RWPE1 (cell line): Measurements from ENCODE around the gene LRRC52.

Experiments
- CTCF ChIA-PET: fragments of 350-600 bp; sonication (Branson Sonifier 250); formaldehyde crosslinking; extraction: SDS; loops from one replicate; lab custom pipeline; 2021; lab: Yijun Ruan, JAX
- POLR2A ChIA-PET: fragments of 400-600 bp; formaldehyde crosslinking; extraction: SDS; loops from one replicate; lab custom pipeline; 2020; ENCODE audit warnings: antibody characterized with exemption; ENCODE audit not compliant: low non-redundant PET; lab: Yijun Ruan, JAX
- DNase-seq: peaks from one replicate; pipeline ENCODE4 v3.0.0; 2012; ENCODE audit warnings: low spot score
- H3K27ac ChIP-seq: fragments of 450-650 bp; 2 replicates; pipeline ENCODE4 v1.5.1; 2017
- TF ChIP-seq, protein P1 (sequence below): fragments of 450-650 bp; conservative IDR thresholded peaks from 2 replicates; pipeline ENCODE4 v1.5.1; 2017; ENCODE audit warnings: low read depth, mild to moderate bottlenecking

Gene LRRC52

DNA sequence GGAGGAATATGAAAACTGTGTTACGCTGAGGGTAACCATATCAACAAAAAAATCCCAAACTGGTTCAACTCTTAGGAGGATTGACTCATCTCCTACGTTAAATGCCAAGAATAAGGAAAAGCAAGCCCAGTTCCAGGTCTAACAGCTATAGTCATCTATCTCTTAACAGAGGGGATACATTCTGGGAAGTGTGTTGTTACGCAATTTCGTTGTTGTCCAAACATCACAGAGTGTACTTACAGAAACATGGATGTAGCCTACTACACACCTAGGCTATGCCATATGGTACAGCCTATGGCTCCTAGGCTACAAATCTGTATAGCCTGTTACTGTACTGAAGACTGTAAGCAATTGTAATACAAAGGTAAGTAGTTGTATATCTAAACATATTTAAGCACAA, 23.2 kb upstream of the LRRC52 start:
- ChIA-PET POLR2A (no interaction called here), CTCF (no interaction called here)
- TF ChIP-seq, protein P1, sequence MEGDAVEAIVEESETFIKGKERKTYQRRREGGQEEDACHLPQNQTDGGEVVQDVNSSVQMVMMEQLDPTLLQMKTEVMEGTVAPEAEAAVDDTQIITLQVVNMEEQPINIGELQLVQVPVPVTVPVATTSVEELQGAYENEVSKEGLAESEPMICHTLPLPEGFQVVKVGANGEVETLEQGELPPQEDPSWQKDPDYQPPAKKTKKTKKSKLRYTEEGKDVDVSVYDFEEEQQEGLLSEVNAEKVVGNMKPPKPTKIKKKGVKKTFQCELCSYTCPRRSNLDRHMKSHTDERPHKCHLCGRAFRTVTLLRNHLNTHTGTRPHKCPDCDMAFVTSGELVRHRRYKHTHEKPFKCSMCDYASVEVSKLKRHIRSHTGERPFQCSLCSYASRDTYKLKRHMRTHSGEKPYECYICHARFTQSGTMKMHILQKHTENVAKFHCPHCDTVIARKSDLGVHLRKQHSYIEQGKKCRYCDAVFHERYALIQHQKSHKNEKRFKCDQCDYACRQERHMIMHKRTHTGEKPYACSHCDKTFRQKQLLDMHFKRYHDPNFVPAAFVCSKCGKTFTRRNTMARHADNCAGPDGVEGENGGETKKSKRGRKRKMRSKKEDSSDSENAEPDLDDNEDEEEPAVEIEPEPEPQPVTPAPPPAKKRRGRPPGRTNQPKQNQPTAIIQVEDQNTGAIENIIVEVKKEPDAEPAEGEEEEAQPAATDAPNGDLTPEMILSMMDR: no peak
- no peak for DNase-seq
- H3K27ac ChIP-seq: no peak overlapping the region

DNA sequence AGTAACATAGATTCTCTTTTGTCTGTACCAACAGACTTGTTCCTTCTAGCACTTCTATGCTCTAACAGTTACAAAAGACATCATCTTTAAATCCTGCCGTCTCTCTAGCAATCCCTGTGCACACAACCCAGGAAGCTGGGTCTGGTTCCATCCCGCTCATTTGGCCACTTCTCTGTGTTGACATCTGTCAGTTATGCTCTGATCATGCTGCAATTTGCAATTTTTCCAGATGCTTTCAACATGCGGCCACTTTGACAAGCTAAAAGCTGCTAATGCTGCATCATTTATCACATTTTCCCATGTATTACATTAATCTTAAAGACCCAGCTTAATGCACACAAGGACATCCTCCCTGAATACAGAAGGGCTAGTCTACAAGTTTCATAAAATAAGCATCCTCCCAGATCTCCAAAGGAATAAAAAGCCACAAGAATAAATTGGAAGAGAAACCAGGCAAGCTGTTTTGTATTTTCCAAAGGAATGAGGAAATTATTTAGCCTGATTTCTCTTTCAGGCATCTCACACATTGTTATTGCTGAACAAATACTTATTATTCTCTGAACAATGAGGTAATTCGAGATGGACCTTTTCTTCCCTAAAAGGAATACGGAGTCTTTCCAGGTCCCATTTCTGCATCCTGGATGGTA, 19.0 kb upstream of the LRRC52 start:
- no peak overlapping the region for H3K27ac ChIP-seq
- TF ChIP-seq, protein P1: no peak
- no peak for DNase-seq
- ChIA-PET POLR2A (no interaction called here), CTCF (no interaction called here)

DNA sequence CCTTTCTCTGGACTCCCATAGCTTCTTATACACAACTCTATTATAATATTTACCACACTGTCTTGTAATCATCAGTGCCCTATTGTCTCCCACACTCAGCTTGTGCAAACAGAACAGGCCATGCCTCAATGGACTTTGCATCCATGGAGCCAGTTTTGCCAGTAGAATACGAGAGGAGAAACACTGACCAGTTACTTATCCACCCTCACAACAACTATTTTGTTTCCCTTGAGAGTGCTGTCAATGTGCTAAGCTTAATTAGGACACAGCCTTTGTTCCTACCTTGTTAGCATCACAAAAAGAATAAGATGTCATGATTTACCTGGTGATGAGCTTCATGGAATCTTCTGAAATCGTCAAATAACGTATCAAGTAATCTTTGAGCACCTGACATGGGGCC, 18.1 kb upstream of the LRRC52 start:
- TF ChIP-seq, protein P1: no peak
- DNase-seq: no peak
- ChIA-PET CTCF (no interaction called here), POLR2A (no interaction called here)
- H3K27ac ChIP-seq: no peak overlapping the region

DNA sequence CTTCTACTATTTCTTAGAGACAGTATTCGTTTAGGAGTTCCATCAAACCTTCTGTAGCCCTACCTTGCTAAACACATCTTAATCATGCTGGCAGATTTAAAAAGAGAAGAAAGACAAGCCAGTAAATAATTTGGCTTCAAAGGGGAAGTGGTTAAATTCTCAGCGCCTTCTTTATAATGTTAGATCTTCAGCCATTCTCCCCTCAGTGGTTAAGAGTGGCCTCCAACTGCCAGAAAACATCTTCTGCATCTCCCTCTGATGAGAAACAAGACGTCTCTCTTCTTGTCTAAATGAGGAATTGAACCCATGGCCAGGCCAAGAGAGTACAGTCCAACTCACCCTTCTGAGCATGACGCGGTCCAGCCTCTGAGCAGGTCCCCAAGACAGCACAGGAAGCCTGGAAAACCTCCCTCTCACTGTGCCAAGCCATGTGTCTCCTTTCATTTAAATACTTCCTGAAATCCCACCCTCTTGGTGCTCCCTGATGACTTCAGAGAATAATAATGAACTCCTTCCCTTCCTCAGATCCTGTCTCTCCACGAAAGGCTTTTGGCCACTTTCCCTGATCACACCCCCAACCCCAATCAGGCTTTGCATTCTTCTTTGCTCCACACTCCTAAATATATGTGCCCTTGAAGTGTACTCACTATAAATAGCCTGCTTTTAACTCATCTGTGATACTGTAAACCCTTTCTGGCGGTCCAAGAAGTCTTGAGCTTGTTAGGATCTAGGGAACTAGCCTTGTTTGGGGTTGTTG, 16.4 kb upstream of the LRRC52 start:
- ChIA-PET CTCF (no interaction called here), POLR2A (no interaction called here)
- no peak overlapping the region for H3K27ac ChIP-seq
- TF ChIP-seq, protein P1: no peak
- no peak for DNase-seq

DNA sequence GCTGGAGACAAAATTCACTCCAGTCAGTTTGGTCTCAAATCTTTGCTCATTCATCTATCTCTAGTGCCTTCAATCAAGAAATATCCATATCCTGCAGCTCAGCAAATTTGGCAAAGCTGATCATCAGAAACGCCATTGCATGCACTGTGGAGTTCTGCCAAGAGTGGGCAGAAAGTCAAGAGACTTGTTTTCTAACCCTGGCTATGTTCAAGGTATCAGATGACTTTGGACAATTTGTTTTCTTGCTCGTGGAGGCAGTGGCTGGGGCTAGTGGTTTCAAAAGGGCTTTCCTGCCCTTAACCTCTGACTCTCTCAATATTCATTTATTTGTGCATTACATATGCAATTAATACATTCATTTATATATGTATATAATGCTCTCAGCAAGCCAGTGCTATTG, 12.8 kb upstream of the LRRC52 start:
- TF ChIP-seq, protein P1: no peak
- no peak overlapping the region for H3K27ac ChIP-seq
- DNase-seq: no peak
- POLR2A ChIA-PET: no interaction called here
- CTCF ChIA-PET: no interaction called here

DNA sequence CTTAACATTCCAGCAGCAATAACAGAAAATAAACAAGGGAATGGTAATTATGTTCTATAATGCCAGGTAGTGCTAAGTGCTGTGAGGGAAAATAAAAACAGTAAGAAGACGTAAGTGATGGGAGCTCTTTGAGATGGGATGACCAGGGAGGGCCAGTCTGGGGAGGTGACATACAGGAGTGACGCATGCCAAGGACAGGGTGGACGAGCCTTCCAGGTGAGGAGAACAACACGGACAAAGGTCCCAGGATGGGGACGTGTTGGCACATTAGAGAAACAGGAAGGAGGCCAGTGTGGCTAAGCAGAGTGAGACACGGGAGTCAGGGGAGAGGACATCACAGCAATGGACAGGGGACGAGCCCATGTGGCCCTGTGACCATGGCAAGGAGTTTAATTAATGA, 11.7 kb upstream of the LRRC52 start:
- TF ChIP-seq, protein P1: no peak
- POLR2A ChIA-PET: no interaction called here
- DNase-seq: no peak
- no peak overlapping the region for H3K27ac ChIP-seq
- CTCF ChIA-PET: no interaction called here
